A673 (cell line): ENCODE measurements around the gene RASSF4.

Experiments used
- CTCF ChIP-seq: fragments of 300-800, 200-600 bp; sonication (generic); conservative IDR thresholded peaks from 2 replicates; pipeline ENCODE4 v1.5.1; 2017; ENCODE audit warnings: low read depth, mild to moderate bottlenecking, antibody characterized with exemption, low read length, moderate library complexity, mixed read lengths
- EZH2 ChIP-seq: fragments of 200-600 bp; sonication (generic); IDR thresholded peaks from 2 replicates; pipeline ENCODE4 v1.6.1; 2017; ENCODE audit warnings: borderline replicate concordance, low read depth, mild to moderate bottlenecking, mixed read lengths, antibody characterized with exemption, low read length; ENCODE audit not compliant: poor library complexity, severe bottlenecking

GRCh38 chr10:44982496-44982895 is 22.9 kb downstream of the RASSF4 start:
- TF ChIP-seq CTCF (no peak), EZH2 (no peak)
